SH-SY5Y (cell line): Measurements from ENCODE around the gene SPTBN5.

Experiments used
- GATA2 ChIP-seq: IDR thresholded peaks from 2 replicates; pipeline ENCODE4 v1.6.1; 2011; ENCODE audit warnings: mild to moderate bottlenecking, low read depth, low read length
- GATA3 ChIP-seq: IDR thresholded peaks from 2 replicates; pipeline ENCODE4 v1.6.1; 2011; ENCODE audit warnings: low read depth, mild to moderate bottlenecking, low read length, moderate library complexity

DNA sequence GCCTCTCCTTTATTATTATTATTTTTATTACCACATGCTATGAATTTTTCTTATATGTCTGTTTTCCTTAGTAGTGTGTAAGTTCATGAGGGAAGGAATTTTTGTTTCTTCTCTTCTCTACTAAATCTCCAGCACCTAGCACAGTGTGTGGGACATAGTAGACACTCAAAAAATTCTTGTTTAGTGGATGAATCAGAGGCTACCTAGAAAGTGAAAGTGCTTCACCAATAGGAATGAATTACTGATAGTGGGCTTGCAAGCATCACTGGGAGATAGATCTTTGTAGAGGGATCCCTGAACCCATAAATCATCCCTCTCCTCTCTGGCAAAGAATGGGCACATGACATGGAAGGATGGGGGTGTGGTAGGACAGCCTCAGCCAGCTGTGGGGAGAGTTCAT, 8.5 kb downstream of the SPTBN5 start:
- TF ChIP-seq GATA2 = no peak
- TF ChIP-seq GATA3 = no peak
